Panc1 (cell line): ENCODE measurements around the gene KIF26B. TPM values are rescaled to one million over a fixed set of nuclear protein-coding genes. Genes with fewer than 3 reads are reported as not detected.

ENCODE experiments used
- ATAC-seq: fragments of 200-7000 bp; cut with Tn5 transposase; 2 replicates; pipeline ENCODE4 v1.9.1; 2020; ENCODE audit warnings: mild to moderate bottlenecking, moderate library complexity
- BruUV-seq: library from RNA; stranded (reverse); fragments of 400-500 nt; replicated peaks from 2 replicates; lab custom pipeline; 2021; lab: Mats Ljungman, UMichigan
- CTCF ChIA-PET: fragments of 300-600 bp; sonication (Branson Sonifier 250); formaldehyde crosslinking; loops from one replicate; lab custom pipeline; 2022; ENCODE audit warnings: antibody characterized with exemption; lab: Charles Lee
- POLR2A ChIA-PET: fragments of 300-600 bp; sonication (Branson Sonifier 250); formaldehyde crosslinking; loops from one replicate; lab custom pipeline; 2022; ENCODE audit warnings: antibody characterized with exemption; lab: Charles Lee
- DNase-seq: peaks from one replicate; pipeline ENCODE4 v3.0.0-alpha.2; 2010; ENCODE audit warnings: low read depth, low spot score
- H3K27ac ChIP-seq: 2 replicates; pipeline ENCODE4 v1.5.1; 2011; ENCODE audit warnings: mild to moderate bottlenecking, low read length, inconsistent platforms
- H3K27me3 ChIP-seq: fragments of 200-500 bp; sonication (Bioruptor generic); 2 replicates; pipeline ENCODE4 v1.6.0; 2014; ENCODE audit warnings: low read length, inconsistent platforms; ENCODE audit not compliant: control insufficient read depth, insufficient read depth
- H3K36me3 ChIP-seq: fragments of 200-500 bp; sonication (Bioruptor generic); 2 replicates; pipeline ENCODE4 v1.5.1; 2014; ENCODE audit warnings: inconsistent platforms, mild to moderate bottlenecking, low read length, moderate library complexity; ENCODE audit not compliant: control insufficient read depth, insufficient read depth
- H3K4me1 ChIP-seq: 2 replicates; pipeline ENCODE4 v1.5.1; 2011; ENCODE audit warnings: inconsistent platforms, mild to moderate bottlenecking, low read length, moderate library complexity; ENCODE audit not compliant: control insufficient read depth, insufficient read depth
- H3K4me3 ChIP-seq, 2 experiments: 2 replicates each; pipeline ENCODE4 v1.5.1; 2011 to 2012; ENCODE audit warnings: low read depth in 2 of 2, low read length in 2 of 2, mild to moderate bottlenecking in 2 of 2, inconsistent platforms in 1 of 2, moderate library complexity in 1 of 2
- H3K9me3 ChIP-seq: fragments of 200-500 bp; sonication (Bioruptor generic); 2 replicates; pipeline ENCODE4 v1.5.1; 2014; ENCODE audit warnings: low read depth, mild to moderate bottlenecking, inconsistent platforms, low read length, moderate library complexity; ENCODE audit not compliant: control insufficient read depth, insufficient read depth
- CTCF ChIP-seq: fragments of 450-650 bp; IDR thresholded peaks from 2 replicates; pipeline ENCODE4 v1.5.1; 2017; ENCODE audit warnings: mild to moderate bottlenecking
- POLR2AphosphoS5 ChIP-seq: IDR thresholded peaks from 2 replicates; pipeline ENCODE4 v1.6.1; 2012; ENCODE audit warnings: mild to moderate bottlenecking, low read depth, low read length, moderate library complexity
- REST ChIP-seq, 2 experiments: IDR thresholded peaks; 2 replicates each; pipeline ENCODE4 v1.6.1; 2011 to 2012; ENCODE audit warnings: low read depth in 2 of 2, control low read depth in 1 of 2, low read length in 1 of 2, mild to moderate bottlenecking in 1 of 2, moderate library complexity in 1 of 2; ENCODE audit not compliant: insufficient read depth in 1 of 2
- SIN3A ChIP-seq: IDR thresholded peaks from 2 replicates; pipeline ENCODE4 v1.6.1; 2012; ENCODE audit warnings: low read depth, mild to moderate bottlenecking, low read length, moderate library complexity, borderline replicate concordance; ENCODE audit not compliant: insufficient read depth
- TCF7L2 ChIP-seq: IDR thresholded peaks from 2 replicates; pipeline ENCODE4 v1.6.1; 2011; ENCODE audit warnings: mild to moderate bottlenecking, low read depth, low read length, inconsistent platforms
- in situ Hi-C: cut with HindIII; loops from 2 replicates; pipeline ENCODE4 v1.10.0; 2016; ENCODE audit warnings: low sequenced_read_pairs, low pct_unique_long_range_greater_than_20kb
- intact Hi-C: fragments of 100-400 bp; cut with micrococcal nuclease; formaldehyde crosslinking; loops from one replicate; pipeline ENCODE4 v1.10.0; 2022; ENCODE audit not compliant: unreplicated experiment
- total RNA-seq: library from RNA; stranded (reverse); gene quantifications from one replicate; pipeline ENCODE4 v1.2.1, GENCODE V29; 2021; ENCODE audit not compliant: unreplicated experiment

KIF26B gene
- total RNA-seq, 1 experiment from 2014 or later, result 0.33 TPM

GRCh38 chr1:245388687-245389086, 233.9 kb downstream of the KIF26B start:
- peaks cover 12% of the 10 kb centered on the region for H3K27me3 ChIP-seq
- TF ChIP-seq CTCF, result no peak
- TF ChIP-seq SIN3A, result no peak
- TF ChIP-seq POLR2AphosphoS5, result no peak
- TF ChIP-seq TCF7L2, result no peak
- no peak for TF ChIP-seq REST (IDR thresholded peaks at IDR 0.05; ENCODE audit: insufficient read depth in 1 of 2, low read depth in 2 of 2, low read length in 1 of 2)
- CTCF ChIA-PET, result no interaction called here
- DNase-seq, result no peak
- no peak overlapping the region for H3K4me3 ChIP-seq
- no peaks in the 10 kb centered on the region for H3K36me3 ChIP-seq
- in situ Hi-C loops (no loop called here), intact Hi-C loops (no loop called here)
- no TSS peak for BruUV-seq
- no peaks in the 10 kb centered on the region for H3K9me3 ChIP-seq
- H3K4me1 ChIP-seq, result no peaks in the 10 kb centered on the region
- POLR2A ChIA-PET, result interaction anchor here (0.6 kb wide), 1 partner anchor 44 kb away, joined by 5 read pairs; no protein-coding TSS in a partner anchor
- no peak for ATAC-seq
- no peak overlapping the region for H3K27ac ChIP-seq

- ChIA-PET POLR2A (no interaction called here), CTCF (no interaction called here)
- ATAC-seq (no peak), DNase-seq (no peak)
- Histone ChIP-seq H3K4me1 (no peaks in the 10 kb centered on the region), H3K36me3 (no peaks in the 10 kb centered on the region), H3K9me3 (no peaks in the 10 kb centered on the region), H3K4me3 (no peak overlapping the region), H3K27me3 (peaks cover 2% of the 10 kb centered on the region), H3K27ac (no peak overlapping the region)
- intact Hi-C loops (no loop called here), in situ Hi-C loops (no loop called here)
- TF ChIP-seq CTCF (no peak), POLR2AphosphoS5 (no peak), REST (IDR thresholded peaks at IDR 0.05; ENCODE audit: insufficient read depth in 1 of 2, low read depth in 2 of 2, low read length in 1 of 2) (no peak), TCF7L2 (no peak), SIN3A (no peak)
- BruUV-seq, result no TSS peak
Observed at GRCh38 chr1:245389873-245390272, 235.1 kb downstream of the KIF26B start.
